Activated gamma-delta T cell (primary cell): ENCODE measurements around the gene PES1.
"Not testable (repeated sequence)": the region's sequence is repeated elsewhere in the genome, so short reads cannot be mapped to it uniquely, and the experiment has no call there.

Experiments
- DNase-seq: peaks from one replicate; lab custom pipeline; 2025; lab: John Stamatoyannopoulos, UW

Gene PES1

GRCh38 chr22:30609260-30610185, 17.8 kb upstream of the PES1 start:
- no peak for DNase-seq

GRCh38 chr22:30607939-30608338, 16.2 kb upstream of the PES1 start:
- DNase-seq: no peak

- no peak for DNase-seq
Measured at GRCh38 chr22:30607300-30607930, 15.7 kb upstream of the PES1 start.

GRCh38 chr22:30606455-30607299, 15.0 kb upstream of the PES1 start, which contains the start of gene TCN2:
Gene TCN2 (plus strand): TSS chr22:30607174. CDS start chr22:30607332, 158 bp downstream.
- DNase-seq: no peak

GRCh38 chr22:30605449-30606110, 13.9 kb upstream of the PES1 start:
- no peak for DNase-seq

GRCh38 chr22:30604723-30605122, 13.0 kb upstream of the PES1 start:
- no peak for DNase-seq

- DNase-seq: no peak
Measured at GRCh38 chr22:30603801-30604200, 12.1 kb upstream of the PES1 start.

- no peak for DNase-seq
Measured at GRCh38 chr22:30602049-30602448, 10.3 kb upstream of the PES1 start.

- DNase-seq: no peak
Measured at GRCh38 chr22:30601464-30601863, 9.8 kb upstream of the PES1 start.

- no peak for DNase-seq
Measured at GRCh38 chr22:30600921-30601320, 9.2 kb upstream of the PES1 start.

- no peak for DNase-seq
Measured at GRCh38 chr22:30598986-30599385, 7.3 kb upstream of the PES1 start.

GRCh38 chr22:30596886-30597285, 5.2 kb upstream of the PES1 start:
- no peak for DNase-seq

- no peak for DNase-seq
Measured at GRCh38 chr22:30596199-30596598, 4.5 kb upstream of the PES1 start.

GRCh38 chr22:30592360-30592713, 627 bp upstream of the PES1 start:
- DNase-seq: not testable (repeated sequence)

- no peak for DNase-seq
Measured at GRCh38 chr22:30591191-30591587, 521 bp downstream of the PES1 start.

GRCh38 chr22:30586414-30586813, 5.3 kb downstream of the PES1 start:
- DNase-seq: no peak

- DNase-seq: no peak
Measured at GRCh38 chr22:30584441-30584840, 7.3 kb downstream of the PES1 start.

- DNase-seq: no peak
Measured at GRCh38 chr22:30582788-30583545, 8.7 kb downstream of the PES1 start.

- DNase-seq: no peak
Measured at GRCh38 chr22:30582051-30582450, 9.7 kb downstream of the PES1 start.

- no peak for DNase-seq
Measured at GRCh38 chr22:30580896-30581295, 10.8 kb downstream of the PES1 start.

- DNase-seq: no peak
Measured at GRCh38 chr22:30578481-30578880, 13.2 kb downstream of the PES1 start.
